Astrocyte of the hippocampus (primary cell): Measurements from ENCODE around the gene OVCA2.
A peak's percentile ranks its signal among the peaks of the same experiment; 100 is the strongest.

Experiments
- DNase-seq: peaks from one replicate; pipeline ENCODE4 v3.0.0; 2011; ENCODE audit warnings: low read depth, low spot score

Gene OVCA2

GRCh38 chr17:2013994-2014317, 27.9 kb upstream of the OVCA2 start:
- no peak for DNase-seq

DNA sequence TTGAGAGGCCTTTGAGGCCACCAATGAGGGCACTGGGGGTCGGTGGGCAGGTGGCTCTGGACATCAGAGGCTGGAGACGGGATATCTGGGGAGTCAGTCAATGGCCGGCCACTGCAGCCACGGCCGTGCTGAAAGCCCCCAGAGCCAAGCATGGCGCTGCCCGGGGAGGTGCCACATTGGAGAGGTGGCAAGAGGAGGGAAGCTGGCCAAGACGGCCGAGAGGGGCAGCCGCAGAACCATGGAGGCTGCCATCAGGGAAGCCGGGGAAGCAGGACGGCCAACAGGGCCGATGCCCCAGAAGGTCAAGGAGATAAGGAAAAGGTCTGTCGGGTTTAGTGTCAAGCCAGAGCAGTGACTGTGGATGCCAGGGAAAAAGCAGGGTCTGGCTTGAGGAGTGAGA, 26.5 kb upstream of the OVCA2 start:
- no peak for DNase-seq

DNA sequence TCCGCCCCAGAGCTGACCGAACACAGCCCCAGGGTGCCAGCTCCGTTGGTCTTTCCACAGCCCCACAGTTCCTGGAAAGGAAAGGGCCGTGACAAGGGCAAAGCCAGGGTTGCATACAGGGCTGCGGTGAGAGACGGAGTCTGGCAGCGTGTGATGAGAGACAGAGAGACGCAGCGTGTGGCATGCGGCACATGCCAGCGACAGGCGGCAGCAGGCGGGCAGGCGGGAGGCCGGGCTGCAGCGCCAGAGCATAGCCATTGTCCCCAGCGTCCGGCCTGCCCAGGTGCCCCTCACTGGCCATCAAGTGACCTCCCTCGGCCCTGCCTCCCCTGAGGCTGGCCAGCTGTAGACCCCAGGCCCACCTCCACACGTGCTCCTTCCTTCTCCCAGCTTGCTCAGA, 25.3 kb upstream of the OVCA2 start:
- no peak for DNase-seq

DNA sequence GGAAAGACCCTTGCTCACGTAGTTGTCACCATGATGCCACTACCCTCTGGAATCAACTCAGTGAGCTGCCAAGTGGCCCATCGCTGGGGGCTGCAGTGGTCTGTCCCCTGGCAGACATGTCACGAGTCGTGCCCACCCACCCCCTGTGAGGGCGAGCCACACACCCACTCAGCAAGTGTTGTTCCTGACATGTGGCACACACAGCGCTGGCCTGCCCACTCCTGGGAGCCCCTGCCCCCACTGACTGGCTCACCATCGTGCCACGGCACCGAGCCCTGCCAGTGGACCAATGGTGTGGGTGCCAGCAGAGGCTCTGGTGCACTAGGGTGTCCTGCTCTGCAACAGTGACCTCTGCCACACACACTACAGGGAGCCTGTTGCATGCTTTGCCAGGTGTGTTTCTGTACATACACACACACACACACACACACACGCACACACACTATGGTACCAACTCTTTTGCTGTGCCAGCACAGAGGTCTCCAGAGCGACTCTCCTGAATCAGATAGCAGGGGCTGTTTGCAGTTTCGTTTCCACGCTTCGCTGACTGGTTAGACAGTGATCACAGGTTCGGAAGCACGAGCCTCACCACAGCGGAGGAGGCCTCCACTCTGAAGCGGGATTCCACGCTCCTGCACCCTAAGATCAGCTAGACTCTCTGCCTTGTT, 24.4 kb upstream of the OVCA2 start:
- no peak for DNase-seq

GRCh38 chr17:2018716-2019510, 22.9 kb upstream of the OVCA2 start:
- no peak for DNase-seq

- no peak for DNase-seq
These were observed 22.1 kb upstream of the OVCA2 start for GRCh38 chr17:2019723-2020122.

GRCh38 chr17:2020721-2021120, 21.1 kb upstream of the OVCA2 start:
- no peak for DNase-seq

DNA sequence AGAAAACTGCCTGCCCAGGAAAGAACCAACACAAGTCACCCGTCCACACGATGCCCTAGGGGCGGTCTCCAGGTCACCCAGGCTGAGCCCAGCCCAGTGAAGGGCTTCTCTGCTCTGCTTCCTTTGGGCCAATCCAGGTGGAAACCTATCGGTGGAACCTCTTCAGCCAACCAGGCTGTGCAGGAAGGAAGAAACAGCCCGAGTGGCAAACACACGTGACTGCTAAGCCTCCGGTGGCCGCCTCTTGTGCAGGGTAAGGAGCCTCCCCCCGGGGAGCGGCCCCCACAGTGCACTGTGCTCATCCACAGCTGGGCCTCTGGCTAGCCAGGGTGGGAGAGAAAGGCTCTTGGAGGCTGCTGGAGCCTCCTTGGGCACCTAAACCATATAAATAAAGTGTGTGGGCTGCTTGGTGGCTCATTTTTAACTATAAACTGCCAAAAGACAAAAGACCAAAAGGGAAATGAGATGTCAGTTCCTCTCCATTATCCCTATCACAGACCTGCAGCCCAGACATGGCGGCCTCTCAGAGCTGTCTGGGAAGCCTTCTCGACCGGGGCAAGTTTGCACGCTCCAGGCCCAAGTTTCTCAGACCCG, 19.1 kb upstream of the OVCA2 start:
- no peak for DNase-seq

GRCh38 chr17:2023256-2023655, 18.6 kb upstream of the OVCA2 start:
- no peak for DNase-seq

GRCh38 chr17:2023692-2024571, 17.9 kb upstream of the OVCA2 start:
- peak; percentile 79 for DNase-seq

GRCh38 chr17:2024572-2025219, 17.1 kb upstream of the OVCA2 start:
- DNase-seq, result peak; percentile 39

GRCh38 chr17:2025220-2025621, 16.6 kb upstream of the OVCA2 start, which contains the start of gene RTN4RL1:
Gene RTN4RL1, minus strand, starts transcription at chr17:2025334. Its CDS starts 469 bp downstream, at chr17:2024865.
- peak; percentile 73 for DNase-seq

DNA sequence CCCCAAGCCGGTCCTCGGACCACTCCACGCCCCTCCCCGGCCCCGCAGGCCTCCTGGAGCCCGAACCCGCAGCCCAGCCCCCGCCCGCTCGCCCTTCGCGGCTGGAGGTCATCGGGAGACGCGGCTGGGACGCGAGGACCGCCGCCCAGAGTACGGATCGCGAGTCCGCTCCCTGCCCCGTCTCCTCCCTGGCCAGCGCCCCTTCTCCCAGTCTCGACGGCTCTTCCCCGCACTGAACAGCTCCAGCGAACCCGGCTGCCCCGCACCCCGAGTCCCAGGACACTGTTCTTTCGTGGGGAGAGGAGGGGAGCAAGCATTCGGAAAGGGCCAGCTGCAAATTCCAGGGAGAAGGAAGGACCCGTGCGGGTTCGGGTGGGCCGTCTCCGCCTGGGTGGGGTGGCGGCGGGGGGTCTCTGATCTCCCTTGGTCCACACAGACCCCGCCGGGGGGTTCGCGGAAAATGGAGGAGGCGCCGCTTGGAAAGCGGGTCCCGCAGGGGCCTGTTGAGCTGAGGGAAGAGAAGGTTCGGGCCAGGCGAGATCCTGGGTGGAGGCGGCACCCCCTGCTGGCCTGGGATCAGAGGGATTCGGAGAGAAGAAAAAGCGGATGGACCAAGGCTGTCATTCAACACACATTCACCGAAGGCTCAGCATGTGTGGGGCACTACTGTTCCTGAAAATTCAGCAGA, 16.1 kb upstream of the OVCA2 start:
- peak; percentile 82 for DNase-seq

GRCh38 chr17:2027528-2028233, 14.1 kb upstream of the OVCA2 start:
- DNase-seq, result no peak

DNA sequence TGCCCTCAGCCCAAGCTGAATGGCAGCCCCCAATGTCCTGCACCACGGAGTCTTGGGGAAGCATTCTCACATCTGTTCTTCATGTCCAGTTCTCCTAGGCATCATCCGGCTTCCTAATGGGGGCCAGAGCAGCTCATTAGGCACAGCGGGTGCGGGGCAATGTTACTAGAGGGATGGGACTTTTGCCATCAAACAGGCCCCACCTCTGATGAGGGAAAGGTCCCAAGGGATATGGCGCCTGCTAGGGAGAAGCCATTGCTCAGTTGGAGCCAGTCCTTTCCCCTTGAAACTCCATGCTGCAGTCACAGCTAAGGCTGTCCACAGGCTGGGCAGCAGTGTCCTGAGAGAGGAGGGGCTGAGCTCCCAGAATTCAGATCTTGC, 13.6 kb upstream of the OVCA2 start:
- no peak for DNase-seq

GRCh38 chr17:2028737-2029136, 13.1 kb upstream of the OVCA2 start:
- DNase-seq, result no peak

DNA sequence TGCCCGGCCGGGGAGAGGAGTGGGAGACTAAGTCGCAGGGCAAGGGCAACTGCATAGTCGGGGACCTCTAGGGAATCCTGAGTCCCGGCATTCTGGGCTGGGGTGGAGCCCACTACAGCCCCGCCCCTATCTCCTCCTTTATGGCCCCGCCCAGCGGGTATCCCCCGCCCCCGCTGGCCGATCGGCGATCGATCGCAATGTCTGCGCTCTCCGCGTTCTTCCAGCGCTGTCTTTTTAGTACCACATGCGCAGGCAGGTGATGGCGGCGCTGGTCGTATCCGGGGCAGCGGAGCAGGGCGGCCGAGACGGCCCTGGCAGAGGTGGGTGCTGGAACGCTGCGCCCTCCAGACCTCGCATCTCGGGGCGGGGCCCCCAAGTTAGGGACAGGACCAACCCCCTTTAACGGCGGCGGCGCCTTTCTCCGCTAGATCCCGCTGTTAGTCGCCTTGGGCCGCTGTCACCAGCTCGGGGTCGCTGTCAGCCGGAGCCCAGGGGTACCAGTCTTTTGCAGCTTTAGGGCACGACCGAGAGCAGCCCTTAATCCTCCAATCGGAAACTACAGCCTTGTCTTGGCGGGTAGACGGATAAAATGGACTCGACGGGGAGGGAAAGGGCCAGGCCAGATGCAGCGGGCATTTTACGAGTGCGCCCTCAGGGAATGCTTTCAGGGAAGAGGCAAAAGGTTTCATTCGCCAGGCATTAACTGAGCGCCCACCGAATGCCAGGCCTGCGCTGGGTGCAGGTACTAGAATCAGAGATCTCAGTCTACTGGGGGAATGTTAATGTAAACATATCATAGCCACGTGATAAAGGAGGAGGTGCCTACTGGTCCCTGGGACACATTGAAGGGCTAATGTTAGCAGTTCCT, 11.7 kb upstream of the OVCA2 start, which contains the start of gene DPH1:
Gene DPH1, plus strand, starts transcription at position 243 of the 868 bp plus-strand sequence. Its CDS starts 17 bp downstream, at position 260.
- DNase-seq, result peak; percentile 95

DNA sequence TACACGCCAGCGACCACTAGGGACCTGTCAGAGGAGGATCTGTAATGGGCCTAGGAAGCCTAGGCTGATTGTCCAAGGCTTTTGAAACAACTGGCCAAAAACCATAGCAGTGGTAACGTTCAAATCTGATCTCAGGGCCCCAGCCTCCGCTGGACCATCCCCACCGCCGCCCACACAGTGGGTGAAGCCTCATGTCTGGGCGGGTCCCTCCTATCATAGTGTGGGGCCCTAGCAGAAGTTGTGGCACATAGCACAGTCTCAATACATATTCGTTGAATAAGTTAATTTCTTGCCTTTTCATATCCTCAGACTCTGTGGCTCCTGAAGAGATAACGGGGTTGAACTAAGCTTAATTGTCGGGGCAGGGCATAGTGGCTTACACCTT, 11.1 kb upstream of the OVCA2 start:
- no peak for DNase-seq

- no peak for DNase-seq
These were observed 8.7 kb upstream of the OVCA2 start for GRCh38 chr17:2033153-2033552.
